ENCODE data around the gene CHRD.

Gene CHRD

DNA sequence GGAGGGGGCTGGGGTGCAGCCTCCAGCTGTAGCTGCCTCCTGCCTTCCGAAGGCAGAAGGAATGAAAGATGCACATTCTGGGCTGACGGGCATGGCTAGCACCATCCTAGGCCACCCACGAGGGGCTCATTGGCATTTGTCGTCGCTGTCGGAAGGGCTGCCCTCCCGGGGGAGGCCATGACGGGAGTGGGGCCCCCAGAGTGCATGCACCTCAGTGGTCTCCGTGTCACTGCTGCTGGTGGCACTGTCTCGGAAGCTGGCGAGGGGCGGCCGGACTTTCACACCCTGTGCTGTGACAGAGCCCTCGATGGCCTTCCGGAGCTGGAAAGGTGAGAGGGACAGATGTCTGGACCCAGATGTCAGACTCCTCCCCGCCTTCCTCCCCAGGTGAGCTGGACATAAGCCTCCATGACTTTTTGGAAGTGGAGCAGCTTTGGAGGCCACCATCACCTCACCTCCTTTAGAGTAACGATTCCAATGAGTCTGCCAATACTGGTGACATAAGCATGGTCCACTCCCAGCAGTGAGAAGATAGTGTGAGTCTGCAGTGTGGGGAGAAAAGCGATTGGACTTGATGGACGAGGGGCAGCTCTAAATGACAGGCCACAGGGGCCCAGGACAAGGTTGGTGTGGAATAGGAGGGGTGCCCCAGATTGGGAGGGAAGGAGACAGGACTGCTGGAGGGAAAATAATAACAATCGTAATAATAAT, 33.2 kb upstream of the CHRD start:
- no peak for DNase-seq (ENCODE audit: low spot score)

- DNase-seq (ENCODE audit: low spot score): no peak
Measured at GRCh38 chr3:184347321-184348056, 32.4 kb upstream of the CHRD start.

- no peak for DNase-seq (ENCODE audit: low spot score)
Measured at GRCh38 chr3:184348057-184348382, 31.8 kb upstream of the CHRD start.

DNA sequence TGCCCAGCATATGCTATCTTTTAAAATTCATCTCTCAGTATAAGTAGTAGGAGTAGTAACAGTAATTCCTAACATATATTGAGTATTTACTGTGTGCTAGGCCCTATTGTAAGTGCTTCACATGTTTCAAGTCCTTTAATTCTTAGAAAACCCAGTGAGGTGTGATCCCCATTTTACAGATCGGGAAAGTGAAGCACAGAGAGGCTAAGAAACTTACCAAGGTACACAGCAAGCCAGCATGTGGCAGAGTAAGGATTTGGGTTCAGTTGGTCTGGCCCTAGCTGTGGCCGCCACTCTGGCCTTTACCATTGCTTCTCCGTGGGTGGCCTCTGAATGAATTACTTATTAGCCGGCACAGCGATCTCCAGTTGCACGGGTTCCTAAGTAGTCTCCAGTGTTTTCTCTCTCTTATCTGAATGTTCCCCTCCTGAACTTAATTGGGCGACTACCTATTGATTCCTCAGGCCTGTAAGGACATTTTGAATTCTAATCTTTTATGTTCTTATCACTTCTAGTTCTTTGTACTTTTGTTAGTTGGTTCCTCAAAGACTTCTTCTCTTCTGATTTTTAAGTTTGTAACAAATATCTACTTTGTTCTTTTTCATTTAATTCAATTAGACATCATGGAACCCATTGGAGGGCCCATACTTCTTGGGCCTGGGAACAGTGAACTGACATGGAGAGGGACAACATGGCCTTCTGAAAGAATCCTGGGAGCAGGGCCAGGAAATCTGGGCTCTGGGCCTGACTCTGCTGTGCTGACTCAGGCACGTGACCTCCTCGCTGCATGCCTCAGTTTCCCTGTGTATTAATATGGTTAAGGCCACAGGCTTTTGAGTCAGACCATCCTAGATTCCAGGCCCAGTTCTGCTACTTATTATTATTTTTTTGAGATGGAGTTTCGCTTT, 30.0 kb upstream of the CHRD start:
- no peak for DNase-seq (ENCODE audit: low spot score)

DNA sequence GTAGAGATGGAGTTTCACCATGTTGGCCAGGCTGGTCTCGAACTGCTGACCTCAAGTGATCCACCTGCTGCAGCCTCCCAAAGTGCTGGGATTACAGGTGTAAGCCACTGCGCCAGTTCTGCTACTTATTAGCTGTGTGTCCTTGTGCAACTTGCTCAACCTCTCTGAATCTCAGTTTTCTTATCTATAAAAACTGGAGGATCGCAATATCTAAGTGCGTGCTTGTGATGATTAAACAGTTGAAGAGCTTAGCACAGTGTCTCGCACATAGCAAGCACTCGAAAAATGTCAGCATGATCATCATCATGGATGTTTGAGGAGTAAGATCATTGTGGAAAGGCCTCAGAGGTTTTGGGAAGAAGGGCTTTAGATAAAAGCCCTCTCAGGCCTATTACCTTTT, 29.2 kb upstream of the CHRD start:
- DNase-seq (ENCODE audit: low spot score): no peak

- no peak for DNase-seq (ENCODE audit: low spot score)
Measured at GRCh38 chr3:184351511-184352148, 28.2 kb upstream of the CHRD start.

- no peak for DNase-seq (ENCODE audit: low spot score)
Measured at GRCh38 chr3:184352149-184352785, 27.6 kb upstream of the CHRD start.

GRCh38 chr3:184352897-184353545, 26.8 kb upstream of the CHRD start:
- no peak for DNase-seq (ENCODE audit: low spot score)

DNA sequence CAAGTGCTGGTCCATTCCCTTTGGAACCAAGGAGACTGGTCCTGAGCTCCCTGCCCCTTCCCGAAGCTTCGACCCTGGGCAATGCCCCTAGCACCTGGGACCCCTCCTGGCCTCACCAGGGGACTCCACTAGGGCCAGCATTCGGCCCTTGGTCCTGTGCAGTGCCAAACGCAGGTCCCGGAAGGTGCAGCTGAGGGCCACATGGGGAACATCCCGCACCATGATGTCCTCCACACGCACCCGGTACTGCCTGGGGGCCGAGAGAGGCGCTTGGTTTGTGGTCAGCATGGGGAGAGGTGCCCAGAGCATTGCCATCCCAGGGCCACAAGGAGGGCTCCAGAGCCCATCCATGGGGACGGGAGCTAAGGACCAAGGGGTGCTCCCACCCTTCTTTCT, 26.3 kb upstream of the CHRD start:
- no peak for DNase-seq (ENCODE audit: low spot score)

GRCh38 chr3:184354121-184354728, 25.6 kb upstream of the CHRD start:
- peak; percentile 59 for DNase-seq (ENCODE audit: low spot score)

DNA sequence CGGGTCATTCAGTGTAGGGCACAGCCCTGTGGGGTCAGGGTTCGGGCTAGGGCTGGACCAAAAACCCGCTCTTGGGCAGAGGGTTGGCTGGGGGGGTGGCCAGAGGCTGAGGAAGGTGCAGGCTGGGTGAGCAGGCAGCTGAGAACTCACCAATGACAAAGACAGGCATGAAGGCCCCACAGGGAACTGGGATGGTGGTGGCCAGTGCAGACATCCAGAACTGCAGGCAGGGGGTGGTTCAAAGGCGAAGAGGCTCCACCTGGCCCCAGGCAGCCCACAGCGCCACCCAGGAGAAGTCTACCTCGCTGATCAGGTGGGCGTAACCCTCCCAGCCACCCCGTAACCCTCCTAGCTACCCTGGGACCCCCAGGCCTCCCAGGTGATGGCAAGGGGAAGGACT, 25.1 kb upstream of the CHRD start:
- DNase-seq (ENCODE audit: low spot score): no peak

GRCh38 chr3:184355261-184356040, 24.4 kb upstream of the CHRD start:
- DNase-seq (ENCODE audit: low spot score): no peak

GRCh38 chr3:184357248-184358123, 22.4 kb upstream of the CHRD start:
- no peak for DNase-seq (ENCODE audit: low spot score)

DNA sequence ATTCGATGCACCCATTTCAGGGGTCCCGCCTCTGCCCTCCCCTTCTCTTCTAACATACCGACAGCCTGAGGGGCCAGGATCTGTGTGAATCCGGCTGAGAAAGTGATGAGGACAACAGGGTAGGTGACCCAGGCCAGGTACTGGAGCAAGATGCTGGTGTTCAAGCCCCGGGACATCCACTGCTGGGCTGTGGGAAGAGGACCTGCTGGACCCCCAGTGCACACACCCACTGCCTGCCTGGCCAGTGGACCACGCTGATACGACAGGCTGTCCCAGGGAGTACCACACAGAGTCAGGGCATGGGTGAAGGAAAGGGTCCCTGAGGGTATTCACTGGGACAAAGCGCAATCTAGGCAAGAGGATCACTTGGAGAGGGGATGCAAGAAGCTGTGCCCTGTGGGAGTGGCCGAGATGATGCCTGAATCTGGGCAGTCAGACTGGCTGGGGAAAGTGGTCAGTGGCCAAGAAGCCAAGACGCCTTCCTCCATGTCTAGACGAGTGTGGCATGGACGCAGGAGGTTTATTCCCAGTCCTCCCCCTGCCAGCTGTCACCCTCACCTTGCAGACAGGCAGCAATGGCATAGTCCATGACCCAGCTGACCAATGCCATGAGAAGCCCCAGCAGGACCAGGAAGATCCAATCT, 21.6 kb upstream of the CHRD start:
- no peak for DNase-seq (ENCODE audit: low spot score)

DNA sequence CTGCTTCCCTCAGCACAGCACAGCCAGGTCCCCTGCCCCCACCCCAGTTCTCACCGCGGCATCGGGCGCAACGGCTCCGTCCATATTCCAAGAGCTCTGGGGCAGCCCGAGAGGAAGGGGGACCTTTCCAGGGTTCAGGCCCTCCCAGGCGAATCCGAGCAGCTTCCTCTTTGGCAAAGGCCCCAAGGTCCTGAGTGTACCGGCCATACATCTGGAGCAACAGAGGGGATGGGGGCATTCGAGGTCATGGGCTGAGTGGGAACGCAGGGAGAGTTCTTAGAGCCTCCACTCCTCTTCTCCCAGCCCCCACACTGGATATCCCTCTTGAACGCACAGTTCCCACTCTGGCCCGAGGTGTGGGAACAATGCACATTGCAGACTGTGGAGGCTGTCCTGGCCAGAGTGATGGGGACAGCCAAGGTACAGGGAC, 20.9 kb upstream of the CHRD start:
- DNase-seq (ENCODE audit: low spot score): no peak

- no peak for DNase-seq (ENCODE audit: low spot score)
Measured at GRCh38 chr3:184359610-184360009, 20.2 kb upstream of the CHRD start.

- DNase-seq (ENCODE audit: low spot score): no peak
Measured at GRCh38 chr3:184360070-184360928, 19.6 kb upstream of the CHRD start.
